Measurements from ENCODE around the gene PLPPR3.

GRCh38 chr19:788686-788982 is 33.1 kb downstream of the PLPPR3 start:
- TF ChIP-seq CTCF (conservative IDR thresholded peaks at IDR 0.05) (no peak), EZH2 (IDR thresholded peaks at IDR 0.05; ENCODE audit: low read depth) (no peak)
